Kidney epithelial cell (primary cell): ENCODE data around the gene E2F6. TPM values are rescaled to one million over a fixed set of nuclear protein-coding genes. Genes with fewer than 3 reads are reported as not detected.

ENCODE experiments used
- DNase-seq: peaks from one replicate; pipeline ENCODE4 v3.0.0-alpha.2; 2010; ENCODE audit warnings: low read depth
- H3K27me3 ChIP-seq: 2 replicates; pipeline ENCODE4 v1.6.0; 2011; ENCODE audit warnings: low read length; ENCODE audit not compliant: control insufficient read depth, insufficient read depth
- H3K36me3 ChIP-seq: 2 replicates; pipeline ENCODE4 v1.5.1; 2011; ENCODE audit warnings: low read length; ENCODE audit not compliant: control insufficient read depth, insufficient read depth
- H3K4me3 ChIP-seq: 2 replicates; pipeline ENCODE4 v1.5.1; 2011; ENCODE audit warnings: low read depth, mild to moderate bottlenecking, control low read depth, low read length
- total RNA-seq: library from RNA; depleted of rRNA; stranded (reverse); fragments of >200 nt; gene quantifications from 2 replicates; pipeline ENCODE4 v1.2.3, GENCODE V29; 2015
- TF ChIP-seq, protein P1 (sequence below): IDR thresholded peaks from 2 replicates; pipeline ENCODE4 v1.5.1; 2011; ENCODE audit warnings: mild to moderate bottlenecking, moderate library complexity, low read length, control low read depth, inconsistent platforms; ENCODE audit not compliant: insufficient read depth, poor library complexity, severe bottlenecking

The E2F6 gene
- total RNA-seq, 1 donor from 2014 or later, result 15.0 TPM

DNA sequence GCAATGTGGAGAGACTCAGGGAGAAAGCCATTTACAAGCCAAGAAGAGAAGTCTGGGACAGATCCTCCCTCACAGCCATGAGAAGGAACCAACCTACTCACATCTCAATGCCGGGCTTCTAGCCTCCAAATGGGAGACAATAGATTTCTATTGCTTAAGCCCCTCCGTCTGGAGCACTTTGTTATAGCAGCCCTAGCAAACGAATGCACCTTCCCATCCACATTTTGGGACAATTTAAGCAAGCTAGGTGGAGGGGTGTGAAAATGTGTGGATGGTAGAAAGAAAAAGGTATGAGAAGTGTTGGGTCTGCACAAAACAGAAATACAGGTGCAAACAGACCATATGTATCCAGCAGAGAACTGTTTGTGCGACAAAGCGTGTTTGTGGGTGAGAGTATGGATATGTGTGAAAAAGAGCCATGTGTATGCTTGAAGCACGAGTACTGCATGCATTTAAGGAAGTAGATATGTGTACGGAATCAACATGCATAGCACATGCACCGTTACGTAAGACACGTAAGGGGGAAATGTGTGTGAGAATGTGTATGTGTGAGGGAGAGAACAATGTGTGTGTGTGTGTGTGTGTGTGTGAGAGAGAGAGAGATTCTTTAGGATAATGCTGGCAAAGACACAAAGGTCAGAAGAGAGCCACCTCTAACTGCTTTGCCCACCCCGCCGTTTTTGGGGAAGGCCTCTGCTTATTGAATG lies 13.1 kb upstream of the E2F6 start:
- TF ChIP-seq, protein P1, sequence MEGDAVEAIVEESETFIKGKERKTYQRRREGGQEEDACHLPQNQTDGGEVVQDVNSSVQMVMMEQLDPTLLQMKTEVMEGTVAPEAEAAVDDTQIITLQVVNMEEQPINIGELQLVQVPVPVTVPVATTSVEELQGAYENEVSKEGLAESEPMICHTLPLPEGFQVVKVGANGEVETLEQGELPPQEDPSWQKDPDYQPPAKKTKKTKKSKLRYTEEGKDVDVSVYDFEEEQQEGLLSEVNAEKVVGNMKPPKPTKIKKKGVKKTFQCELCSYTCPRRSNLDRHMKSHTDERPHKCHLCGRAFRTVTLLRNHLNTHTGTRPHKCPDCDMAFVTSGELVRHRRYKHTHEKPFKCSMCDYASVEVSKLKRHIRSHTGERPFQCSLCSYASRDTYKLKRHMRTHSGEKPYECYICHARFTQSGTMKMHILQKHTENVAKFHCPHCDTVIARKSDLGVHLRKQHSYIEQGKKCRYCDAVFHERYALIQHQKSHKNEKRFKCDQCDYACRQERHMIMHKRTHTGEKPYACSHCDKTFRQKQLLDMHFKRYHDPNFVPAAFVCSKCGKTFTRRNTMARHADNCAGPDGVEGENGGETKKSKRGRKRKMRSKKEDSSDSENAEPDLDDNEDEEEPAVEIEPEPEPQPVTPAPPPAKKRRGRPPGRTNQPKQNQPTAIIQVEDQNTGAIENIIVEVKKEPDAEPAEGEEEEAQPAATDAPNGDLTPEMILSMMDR, result no peak
- DNase-seq, result no peak
- H3K27me3 ChIP-seq, result peaks cover 48% of the 10 kb centered on the region
- H3K4me3 ChIP-seq, result no peak overlapping the region
- H3K36me3 ChIP-seq, result no peaks in the 10 kb centered on the region

DNA sequence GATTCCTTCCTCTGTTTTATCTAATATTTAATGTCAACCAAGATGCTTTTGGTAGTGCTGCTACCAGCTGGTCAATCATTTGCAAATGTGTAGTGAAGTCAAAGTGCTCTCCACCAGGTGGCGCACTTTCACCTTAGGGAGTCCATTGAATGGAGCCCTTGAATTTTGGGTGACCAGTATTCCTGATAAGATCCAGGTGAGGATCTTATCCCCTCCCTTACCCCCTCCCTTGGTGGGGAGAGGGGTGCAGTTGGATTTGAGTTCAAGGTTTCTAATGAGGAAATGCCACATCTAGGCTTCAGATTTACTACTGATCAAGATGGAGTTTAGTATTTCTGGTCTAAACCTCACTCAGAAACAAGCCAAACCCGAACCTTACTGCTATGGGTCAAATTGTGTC lies 12.0 kb upstream of the E2F6 start:
- peaks cover 49% of the 10 kb centered on the region for H3K27me3 ChIP-seq
- peak; percentile 44 for DNase-seq
- no peaks in the 10 kb centered on the region for H3K36me3 ChIP-seq
- TF ChIP-seq, protein P1, result peak; percentile 78
- H3K4me3 ChIP-seq, result no peak overlapping the region

DNA sequence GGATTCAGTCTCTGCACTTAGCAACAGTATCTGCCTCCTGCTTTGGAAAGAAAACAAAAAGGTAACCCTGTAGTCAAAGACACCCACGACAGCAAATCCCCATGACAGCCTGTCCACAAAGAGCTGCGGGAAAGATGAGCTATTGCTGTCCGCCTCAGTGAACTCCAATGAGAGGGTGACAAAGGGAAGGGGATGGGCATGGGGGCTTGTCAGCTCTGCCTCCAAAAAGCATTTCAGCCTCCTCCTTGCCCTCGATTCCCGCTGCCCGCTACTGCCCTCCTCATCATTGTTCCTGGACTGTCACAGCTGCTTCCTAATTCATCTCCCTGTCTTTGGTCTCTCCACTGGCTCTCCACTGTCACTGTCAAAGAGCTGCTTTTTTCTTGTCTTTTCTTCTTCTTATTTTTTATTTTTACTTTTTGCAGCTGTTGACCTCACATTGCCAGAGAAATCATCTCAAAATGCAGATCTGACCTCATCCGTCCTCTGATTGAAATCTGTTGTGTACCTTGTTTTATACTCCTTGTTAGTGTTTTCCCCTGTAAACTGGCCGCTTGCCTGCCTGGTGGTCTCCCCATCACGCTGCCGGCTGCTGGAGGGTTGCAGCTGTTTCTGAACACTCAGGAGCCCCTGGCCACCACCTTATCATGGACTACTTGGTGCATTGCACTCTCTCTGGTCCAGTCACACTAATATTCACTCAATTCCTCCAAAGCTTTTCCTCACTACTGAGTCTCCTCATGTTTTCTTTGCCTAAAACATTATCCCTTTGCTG lies 7.9 kb upstream of the E2F6 start:
- Histone ChIP-seq H3K4me3 (no peak overlapping the region), H3K36me3 (no peaks in the 10 kb centered on the region), H3K27me3 (peaks cover 20% of the 10 kb centered on the region)
- no peak for DNase-seq
- TF ChIP-seq, protein P1, result no peak

DNA sequence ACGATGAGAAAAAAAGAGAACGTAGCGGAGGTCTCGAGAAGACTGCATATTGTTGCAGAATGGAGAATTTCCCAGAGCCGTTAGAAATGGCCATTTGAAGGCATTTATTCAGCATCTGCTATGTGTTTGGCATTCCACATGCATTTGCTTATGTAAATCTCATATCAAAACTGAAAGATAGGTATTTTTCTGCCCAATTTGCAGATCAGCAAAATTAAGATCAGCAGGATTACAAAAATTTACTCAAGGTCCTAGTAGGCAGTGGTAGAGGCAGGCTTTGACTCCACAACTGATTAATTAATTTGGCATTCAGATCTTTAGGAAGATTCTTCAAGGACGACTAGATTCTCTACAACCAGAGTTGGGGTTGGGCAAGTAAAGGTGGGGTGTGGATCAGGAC lies 1.8 kb upstream of the E2F6 start:
- DNase-seq, result no peak
- Histone ChIP-seq H3K4me3 (no peak overlapping the region), H3K36me3 (no peaks in the 10 kb centered on the region), H3K27me3 (no peaks in the 10 kb centered on the region)
- TF ChIP-seq, protein P1, result no peak

DNA sequence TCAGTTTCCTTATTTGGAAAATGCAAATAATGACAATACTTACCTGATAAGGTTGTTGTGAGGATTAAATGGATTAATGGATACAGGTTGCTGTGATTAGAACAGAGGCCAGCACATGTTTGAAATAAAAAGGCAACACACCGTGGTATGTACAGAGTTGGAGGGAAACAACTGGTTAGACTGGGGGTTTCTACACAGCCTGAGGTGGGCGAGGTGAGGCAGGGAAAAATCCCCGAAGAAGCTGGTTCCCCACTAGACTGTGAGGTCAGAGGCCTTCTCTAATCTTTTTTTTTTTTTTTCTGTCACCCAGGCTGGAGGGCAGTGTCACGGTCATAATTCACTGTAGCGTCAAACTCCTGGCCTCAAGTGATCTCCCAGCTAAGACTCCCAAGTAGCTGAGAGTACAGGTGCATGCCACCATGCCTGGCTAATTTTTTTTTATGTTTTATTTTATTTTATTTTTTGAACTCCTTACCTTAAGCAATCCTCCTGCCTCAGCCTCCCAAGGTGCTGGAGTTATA lies 1.2 kb upstream of the E2F6 start:
- Histone ChIP-seq H3K27me3 (no peaks in the 10 kb centered on the region), H3K4me3 (no peak overlapping the region)

More for the DNA sequence above, 1.2 kb upstream of the E2F6 start:
- DNase-seq, result no peak
- TF ChIP-seq, protein P1, result no peak
- no peaks in the 10 kb centered on the region for H3K36me3 ChIP-seq
